Measurements from ENCODE around the gene SLC9A9.

DNA sequence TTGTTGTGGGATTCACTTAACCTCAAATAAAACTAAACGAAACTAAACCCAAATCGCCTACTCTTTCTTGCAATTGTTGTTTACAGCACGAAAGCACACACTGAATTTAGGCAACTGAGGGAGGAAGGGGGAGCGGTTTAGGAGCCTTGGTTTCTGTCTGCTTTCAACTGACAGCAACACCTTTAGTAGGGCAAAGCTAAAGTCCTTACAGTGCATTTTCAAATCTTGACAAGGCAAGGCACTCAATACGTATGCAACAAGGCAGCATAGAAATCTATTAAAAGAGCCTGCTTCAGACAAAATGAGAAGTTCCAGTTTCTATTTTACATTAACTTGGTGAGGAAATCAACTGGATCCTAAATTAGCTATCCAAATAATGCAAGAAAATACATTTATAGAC, 554.1 kb downstream of the SLC9A9 start:
- TF ChIP-seq POLR2AphosphoS5 (IDR thresholded peaks at IDR 0.05; ENCODE audit: low read depth, low read length) (no peak), EZH2 (IDR thresholded peaks at IDR 0.05; ENCODE audit: low read depth, low read length, severe bottlenecking) (no peak), TBP (IDR thresholded peaks at IDR 0.05; ENCODE audit: low read depth, low read length) (no peak), CEBPB (IDR thresholded peaks at IDR 0.05; ENCODE audit: low read depth, low read length) (no peak), POLR2A (IDR thresholded peaks at IDR 0.05; ENCODE audit: control extremely low read depth in 1 of 2, low read depth in 2 of 2, low read length in 2 of 2) (no peak)
- TF ChIP-seq, protein P1, sequence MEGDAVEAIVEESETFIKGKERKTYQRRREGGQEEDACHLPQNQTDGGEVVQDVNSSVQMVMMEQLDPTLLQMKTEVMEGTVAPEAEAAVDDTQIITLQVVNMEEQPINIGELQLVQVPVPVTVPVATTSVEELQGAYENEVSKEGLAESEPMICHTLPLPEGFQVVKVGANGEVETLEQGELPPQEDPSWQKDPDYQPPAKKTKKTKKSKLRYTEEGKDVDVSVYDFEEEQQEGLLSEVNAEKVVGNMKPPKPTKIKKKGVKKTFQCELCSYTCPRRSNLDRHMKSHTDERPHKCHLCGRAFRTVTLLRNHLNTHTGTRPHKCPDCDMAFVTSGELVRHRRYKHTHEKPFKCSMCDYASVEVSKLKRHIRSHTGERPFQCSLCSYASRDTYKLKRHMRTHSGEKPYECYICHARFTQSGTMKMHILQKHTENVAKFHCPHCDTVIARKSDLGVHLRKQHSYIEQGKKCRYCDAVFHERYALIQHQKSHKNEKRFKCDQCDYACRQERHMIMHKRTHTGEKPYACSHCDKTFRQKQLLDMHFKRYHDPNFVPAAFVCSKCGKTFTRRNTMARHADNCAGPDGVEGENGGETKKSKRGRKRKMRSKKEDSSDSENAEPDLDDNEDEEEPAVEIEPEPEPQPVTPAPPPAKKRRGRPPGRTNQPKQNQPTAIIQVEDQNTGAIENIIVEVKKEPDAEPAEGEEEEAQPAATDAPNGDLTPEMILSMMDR (IDR thresholded peaks at IDR 0.05; ENCODE audit: control extremely low read depth in 1 of 3, insufficient read depth in 1 of 3, low read depth in 1 of 3, low read length in 3 of 3): no peak
